MM.1S (cell line): ENCODE measurements around the gene CCNA2.

Source experiments
- DNase-seq: peaks from one replicate; pipeline ENCODE4 v3.0.0-alpha.2; 2015
- H2AFZ ChIP-seq: fragments of 300-600 bp; sonication (generic); 2 replicates; pipeline ENCODE4 v1.6.0; 2016; ENCODE audit warnings: antibody characterized with exemption, low read length
- H3F3A ChIP-seq: fragments of 300-600 bp; sonication (generic); 2 replicates; pipeline ENCODE4 v1.6.1; 2016; ENCODE audit warnings: mild to moderate bottlenecking, antibody characterized with exemption, low read length, moderate library complexity, mixed read lengths; ENCODE audit not compliant: insufficient read depth
- H3K27ac ChIP-seq: fragments of 300-600 bp; sonication (generic); 2 replicates; pipeline ENCODE4 v1.5.1; 2016; ENCODE audit warnings: mild to moderate bottlenecking, low read length
- H3K27me3 ChIP-seq: fragments of 300-600 bp; sonication (generic); replicated peaks from 2 replicates; pipeline ENCODE4 v1.6.0; 2016; ENCODE audit warnings: low read length; ENCODE audit not compliant: insufficient read depth
- H3K36me3 ChIP-seq: fragments of 300-600 bp; sonication (generic); replicated peaks from 2 replicates; pipeline ENCODE4 v1.6.1; 2016; ENCODE audit warnings: mild to moderate bottlenecking, low read length, mixed read lengths; ENCODE audit not compliant: insufficient read depth
- H3K4me1 ChIP-seq: fragments of 300-600 bp; sonication (generic); 2 replicates; pipeline ENCODE4 v1.6.1; 2016; ENCODE audit warnings: low read length, mixed read lengths
- H3K4me2 ChIP-seq: fragments of 300-600 bp; sonication (generic); 2 replicates; pipeline ENCODE4 v1.6.0; 2016; ENCODE audit warnings: low read depth, low read length
- H3K4me3 ChIP-seq: fragments of 300-600 bp; sonication (generic); 2 replicates; pipeline ENCODE4 v1.5.1; 2016; ENCODE audit warnings: low read length, mixed read lengths
- H3K79me2 ChIP-seq: fragments of 300-600 bp; sonication (generic); 2 replicates; pipeline ENCODE4 v1.6.1; 2016; ENCODE audit warnings: mixed run types, low read length, mixed read lengths
- H3K9ac ChIP-seq: fragments of 300-600 bp; sonication (generic); 2 replicates; pipeline ENCODE4 v1.6.1; 2016; ENCODE audit warnings: low read length, mixed read lengths
- H3K9me2 ChIP-seq: fragments of 300-600 bp; sonication (generic); replicated peaks from 2 replicates; pipeline ENCODE4 v1.6.1; 2016; ENCODE audit warnings: mild to moderate bottlenecking, low read length, mixed read lengths; ENCODE audit not compliant: insufficient read depth
- H3K9me3 ChIP-seq: fragments of 300-600 bp; sonication (generic); replicated peaks from 2 replicates; pipeline ENCODE4 v1.6.1; 2016; ENCODE audit warnings: mild to moderate bottlenecking, low read length, mixed read lengths; ENCODE audit not compliant: insufficient read depth
- H4K20me1 ChIP-seq: fragments of 300-600 bp; sonication (generic); 2 replicates; pipeline ENCODE4 v1.6.1; 2016; ENCODE audit warnings: mild to moderate bottlenecking, low read length, moderate library complexity, mixed read lengths; ENCODE audit not compliant: insufficient read depth
- EZH2 ChIP-seq: fragments of 300-600 bp; sonication (generic); optimal IDR thresholded peaks from 2 replicates; pipeline ENCODE3; 2017; ENCODE audit warnings: low read depth, mild to moderate bottlenecking, antibody characterized with exemption, low read length, mixed read lengths
- EZH2phosphoT487 ChIP-seq: fragments of 300-600 bp; sonication (generic); IDR thresholded peaks from 2 replicates; pipeline ENCODE4 v1.6.1; 2018; ENCODE audit warnings: antibody characterized with exemption, low read length
- TF ChIP-seq, protein P1 (sequence below): fragments of 300-600 bp; sonication (generic); IDR thresholded peaks from 2 replicates; pipeline ENCODE4 v1.5.1; 2016; ENCODE audit warnings: antibody characterized with exemption, low read length, mixed read lengths

CCNA2 gene

DNA sequence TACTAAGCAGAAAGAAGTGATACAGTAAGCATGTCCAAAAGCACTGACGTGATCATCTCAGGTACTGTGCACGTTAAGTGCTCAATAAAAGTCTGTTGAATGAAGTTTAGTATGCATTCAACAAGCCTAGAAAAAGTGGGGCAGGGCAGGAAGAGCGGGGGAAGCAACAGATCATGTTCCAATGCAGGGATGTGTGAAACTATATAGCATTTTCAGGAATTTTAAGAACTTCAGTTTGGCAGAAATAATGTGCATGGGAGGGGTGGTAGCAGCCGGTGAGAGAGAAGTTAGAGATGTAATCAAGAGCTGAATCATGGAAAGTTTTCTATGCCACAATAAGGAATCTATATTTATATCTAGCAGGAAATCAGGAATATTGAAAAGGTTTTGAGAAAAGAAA is 19.2 kb upstream of the CCNA2 start:
- Histone ChIP-seq H3K9ac (no peak overlapping the region), H3K9me3 (no peaks in the 10 kb centered on the region), H3K4me1 (no peaks in the 10 kb centered on the region), H3K36me3 (no peaks in the 10 kb centered on the region), H3K79me2 (no peaks in the 10 kb centered on the region), H3K4me2 (no peak overlapping the region), H2AFZ (no peak overlapping the region), H3F3A (no peaks in the 10 kb centered on the region), H3K27ac (no peak overlapping the region), H3K4me3 (no peak overlapping the region), H3K9me2 (no peaks in the 10 kb centered on the region), H3K27me3 (no peaks in the 10 kb centered on the region), H4K20me1 (no peaks in the 10 kb centered on the region)
- no peak for DNase-seq
- TF ChIP-seq, protein P1, sequence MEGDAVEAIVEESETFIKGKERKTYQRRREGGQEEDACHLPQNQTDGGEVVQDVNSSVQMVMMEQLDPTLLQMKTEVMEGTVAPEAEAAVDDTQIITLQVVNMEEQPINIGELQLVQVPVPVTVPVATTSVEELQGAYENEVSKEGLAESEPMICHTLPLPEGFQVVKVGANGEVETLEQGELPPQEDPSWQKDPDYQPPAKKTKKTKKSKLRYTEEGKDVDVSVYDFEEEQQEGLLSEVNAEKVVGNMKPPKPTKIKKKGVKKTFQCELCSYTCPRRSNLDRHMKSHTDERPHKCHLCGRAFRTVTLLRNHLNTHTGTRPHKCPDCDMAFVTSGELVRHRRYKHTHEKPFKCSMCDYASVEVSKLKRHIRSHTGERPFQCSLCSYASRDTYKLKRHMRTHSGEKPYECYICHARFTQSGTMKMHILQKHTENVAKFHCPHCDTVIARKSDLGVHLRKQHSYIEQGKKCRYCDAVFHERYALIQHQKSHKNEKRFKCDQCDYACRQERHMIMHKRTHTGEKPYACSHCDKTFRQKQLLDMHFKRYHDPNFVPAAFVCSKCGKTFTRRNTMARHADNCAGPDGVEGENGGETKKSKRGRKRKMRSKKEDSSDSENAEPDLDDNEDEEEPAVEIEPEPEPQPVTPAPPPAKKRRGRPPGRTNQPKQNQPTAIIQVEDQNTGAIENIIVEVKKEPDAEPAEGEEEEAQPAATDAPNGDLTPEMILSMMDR: no peak
- TF ChIP-seq EZH2phosphoT487 (no peak), EZH2 (no peak)

DNA sequence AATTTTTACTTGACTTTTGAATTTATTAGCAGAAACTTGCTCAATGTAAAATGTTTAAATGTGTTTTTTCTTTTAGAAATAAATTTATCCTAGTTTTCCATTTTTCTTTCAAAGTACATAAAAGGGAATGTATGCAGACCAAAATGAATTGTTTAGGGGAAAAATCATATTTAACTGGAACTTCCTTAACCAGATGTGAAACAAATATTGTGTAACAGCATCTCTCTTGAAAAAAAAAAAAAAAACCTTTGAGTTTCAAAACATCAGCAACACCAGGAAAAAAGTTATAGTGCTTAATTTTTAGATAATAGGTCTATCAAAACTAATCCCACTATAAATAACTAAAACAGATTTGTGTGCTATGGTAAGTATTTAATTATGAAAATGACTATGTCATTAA is 14.5 kb upstream of the CCNA2 start:
- H3K27ac ChIP-seq: no peak overlapping the region
- H3K4me2 ChIP-seq: no peak overlapping the region
- no peak overlapping the region for H3K9ac ChIP-seq
- H3K36me3 ChIP-seq: no peaks in the 10 kb centered on the region
- H3F3A ChIP-seq: no peaks in the 10 kb centered on the region
- no peak for DNase-seq
- H3K27me3 ChIP-seq: no peaks in the 10 kb centered on the region
- TF ChIP-seq EZH2phosphoT487 (no peak), EZH2 (no peak)
- TF ChIP-seq, protein P1: no peak
- no peaks in the 10 kb centered on the region for H3K4me1 ChIP-seq
- H3K4me3 ChIP-seq: no peak overlapping the region
- H3K9me2 ChIP-seq: no peaks in the 10 kb centered on the region
- H3K9me3 ChIP-seq: no peaks in the 10 kb centered on the region
- H4K20me1 ChIP-seq: no peaks in the 10 kb centered on the region
- no peak overlapping the region for H2AFZ ChIP-seq
- H3K79me2 ChIP-seq: no peaks in the 10 kb centered on the region

DNA sequence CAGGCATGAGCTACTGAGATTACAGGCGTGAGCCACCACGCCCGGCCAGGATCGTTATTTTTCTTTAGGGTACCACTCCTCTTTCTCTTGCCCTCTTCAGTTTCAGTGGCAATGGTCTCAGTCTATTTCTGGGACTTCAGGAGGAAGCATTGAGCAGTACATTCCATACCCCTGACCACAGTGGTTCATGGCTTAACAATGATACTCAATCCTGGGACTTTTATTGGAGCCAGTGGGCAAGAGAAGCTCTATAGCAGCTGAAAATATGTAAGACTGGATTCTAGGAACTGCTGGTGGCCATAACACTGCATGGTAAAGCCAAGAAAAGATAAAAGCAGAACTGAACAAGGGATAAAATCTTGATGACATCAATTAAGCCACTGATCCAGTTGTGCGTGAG is 5.8 kb upstream of the CCNA2 start:
- Histone ChIP-seq H3F3A (no peaks in the 10 kb centered on the region), H3K4me3 (no peak overlapping the region), H3K4me2 (no peak overlapping the region), H3K9ac (no peak overlapping the region), H3K79me2 (no peaks in the 10 kb centered on the region), H2AFZ (no peak overlapping the region), H3K9me3 (no peaks in the 10 kb centered on the region), H3K27ac (no peak overlapping the region), H3K4me1 (no peaks in the 10 kb centered on the region), H3K9me2 (no peaks in the 10 kb centered on the region), H4K20me1 (no peaks in the 10 kb centered on the region), H3K36me3 (no peaks in the 10 kb centered on the region), H3K27me3 (no peaks in the 10 kb centered on the region)
- TF ChIP-seq EZH2phosphoT487: no peak
- TF ChIP-seq EZH2: no peak
- TF ChIP-seq, protein P1: no peak
- no peak for DNase-seq
